Astrocyte (in vitro differentiated cells and primary cell): ENCODE data around the gene RGL2. TPM values are rescaled to one million over a fixed set of nuclear protein-coding genes. Genes with fewer than 3 reads are reported as not detected.

Source experiments
- DNase-seq: peaks from one replicate; pipeline ENCODE4 v3.0.0-alpha.2; 2010; ENCODE audit warnings: low read depth
- FAIRE-seq: peaks from 2 replicates; lab custom pipeline; 2011; peaks lifted over from hg19 to GRCh38; lab: Jason Lieb, UNC
- H2AFZ ChIP-seq: 2 replicates; pipeline ENCODE4 v1.6.0; 2012; ENCODE audit warnings: low read depth, low read length, inconsistent platforms
- H3K27ac ChIP-seq: 2 replicates; pipeline ENCODE4 v1.5.1; 2011; ENCODE audit warnings: low read depth, low read length, inconsistent platforms
- H3K27me3 ChIP-seq: 2 replicates; pipeline ENCODE4 v1.6.0; 2011; ENCODE audit warnings: low read length, inconsistent platforms; ENCODE audit not compliant: insufficient read depth
- H3K36me3 ChIP-seq: 2 replicates; pipeline ENCODE4 v1.5.1; 2011; ENCODE audit warnings: low read length, inconsistent platforms; ENCODE audit not compliant: insufficient read depth
- H3K4me1 ChIP-seq: 2 replicates; pipeline ENCODE4 v1.5.1; 2011; ENCODE audit warnings: low read length, inconsistent platforms; ENCODE audit not compliant: insufficient read depth
- H3K4me2 ChIP-seq: 2 replicates; pipeline ENCODE4 v1.6.0; 2012; ENCODE audit warnings: low read length, inconsistent platforms
- H3K4me3 ChIP-seq: 2 replicates; pipeline ENCODE4 v1.5.1; 2011; ENCODE audit warnings: low read depth, mild to moderate bottlenecking, low read length, inconsistent platforms; ENCODE audit not compliant: insufficient read depth
- H3K79me2 ChIP-seq: 2 replicates; pipeline ENCODE4 v1.6.0; 2012; ENCODE audit warnings: mild to moderate bottlenecking, low read length, inconsistent platforms; ENCODE audit not compliant: insufficient read depth
- H3K9ac ChIP-seq: 2 replicates; pipeline ENCODE4 v1.6.0; 2012; ENCODE audit warnings: mild to moderate bottlenecking, low read length, inconsistent platforms
- H3K9me3 ChIP-seq: 2 replicates; pipeline ENCODE4 v1.5.1; 2012; ENCODE audit warnings: low read depth, mild to moderate bottlenecking, low read length, inconsistent platforms; ENCODE audit not compliant: insufficient read depth
- H4K20me1 ChIP-seq: 2 replicates; pipeline ENCODE4 v1.6.0; 2012; ENCODE audit warnings: low read length, inconsistent platforms; ENCODE audit not compliant: insufficient read depth
- H3K27ac Mint-ChIP-seq: one replicate; pipeline ENCODE4 v1.8.0; 2021; ENCODE audit warnings: mild to moderate bottlenecking, mixed read lengths; ENCODE audit not compliant: unreplicated experiment
- H3K27me3 Mint-ChIP-seq: one replicate; pipeline ENCODE4 v1.8.0; 2021; ENCODE audit warnings: low read depth, mixed read lengths; ENCODE audit not compliant: unreplicated experiment
- H3K36me3 Mint-ChIP-seq: one replicate; pipeline ENCODE4 v1.8.0; 2021; ENCODE audit warnings: low read depth, mixed read lengths; ENCODE audit not compliant: unreplicated experiment
- H3K4me1 Mint-ChIP-seq: one replicate; pipeline ENCODE4 v1.8.0; 2021; ENCODE audit warnings: low read depth, mixed read lengths; ENCODE audit not compliant: unreplicated experiment
- H3K4me3 Mint-ChIP-seq: one replicate; pipeline ENCODE4 v1.8.0; 2021; ENCODE audit warnings: mild to moderate bottlenecking, moderate library complexity, mixed read lengths; ENCODE audit not compliant: unreplicated experiment
- H3K9me3 Mint-ChIP-seq: one replicate; pipeline ENCODE4 v1.8.0; 2021; ENCODE audit warnings: mild to moderate bottlenecking, mixed read lengths; ENCODE audit not compliant: unreplicated experiment
- EZH2 ChIP-seq: IDR thresholded peaks from 2 replicates; pipeline ENCODE4 v1.6.1; 2012; ENCODE audit warnings: mild to moderate bottlenecking, low read length, inconsistent platforms; ENCODE audit not compliant: insufficient read depth
- total RNA-seq: library from RNA; stranded (reverse); gene quantifications from 2 replicates; pipeline ENCODE4 v1.2.1, GENCODE V29; 2021
- TF ChIP-seq, protein P1 (sequence below): IDR thresholded peaks from 2 replicates; pipeline ENCODE4 v1.5.1; 2011; ENCODE audit warnings: low read depth, mild to moderate bottlenecking, inconsistent platforms, low read length, moderate library complexity; ENCODE audit not compliant: insufficient read depth

The RGL2 gene
- total RNA-seq, 1 donor from 2014 or later, result 36.5 TPM

- Mint-ChIP-seq H3K4me3 (no peak overlapping the region), H3K27me3 (peaks cover 5% of the 10 kb centered on the region), H3K36me3 (no peaks in the 10 kb centered on the region), H3K4me1 (no peaks in the 10 kb centered on the region), H3K9me3 (no peaks in the 10 kb centered on the region), H3K27ac (no peak overlapping the region)
- H2AFZ ChIP-seq, result no peak overlapping the region
- H3K4me1 ChIP-seq, result no peaks in the 10 kb centered on the region
- TF ChIP-seq, protein P1, sequence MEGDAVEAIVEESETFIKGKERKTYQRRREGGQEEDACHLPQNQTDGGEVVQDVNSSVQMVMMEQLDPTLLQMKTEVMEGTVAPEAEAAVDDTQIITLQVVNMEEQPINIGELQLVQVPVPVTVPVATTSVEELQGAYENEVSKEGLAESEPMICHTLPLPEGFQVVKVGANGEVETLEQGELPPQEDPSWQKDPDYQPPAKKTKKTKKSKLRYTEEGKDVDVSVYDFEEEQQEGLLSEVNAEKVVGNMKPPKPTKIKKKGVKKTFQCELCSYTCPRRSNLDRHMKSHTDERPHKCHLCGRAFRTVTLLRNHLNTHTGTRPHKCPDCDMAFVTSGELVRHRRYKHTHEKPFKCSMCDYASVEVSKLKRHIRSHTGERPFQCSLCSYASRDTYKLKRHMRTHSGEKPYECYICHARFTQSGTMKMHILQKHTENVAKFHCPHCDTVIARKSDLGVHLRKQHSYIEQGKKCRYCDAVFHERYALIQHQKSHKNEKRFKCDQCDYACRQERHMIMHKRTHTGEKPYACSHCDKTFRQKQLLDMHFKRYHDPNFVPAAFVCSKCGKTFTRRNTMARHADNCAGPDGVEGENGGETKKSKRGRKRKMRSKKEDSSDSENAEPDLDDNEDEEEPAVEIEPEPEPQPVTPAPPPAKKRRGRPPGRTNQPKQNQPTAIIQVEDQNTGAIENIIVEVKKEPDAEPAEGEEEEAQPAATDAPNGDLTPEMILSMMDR, result no peak
- no peak for TF ChIP-seq EZH2
- H3K9ac ChIP-seq, result no peak overlapping the region
- H3K36me3 ChIP-seq, result no peaks in the 10 kb centered on the region
- H3K79me2 ChIP-seq, result no peaks in the 10 kb centered on the region
- no peak overlapping the region for H3K4me2 ChIP-seq
- FAIRE-seq (no peak), DNase-seq (no peak)
- no peaks in the 10 kb centered on the region for H3K27me3 ChIP-seq
- H3K4me3 ChIP-seq, result no peak overlapping the region
- H3K9me3 ChIP-seq, result no peaks in the 10 kb centered on the region
- H4K20me1 ChIP-seq, result no peaks in the 10 kb centered on the region
- H3K27ac ChIP-seq, result no peak overlapping the region
Observed at GRCh38 chr6:33329058-33329457, 30.3 kb upstream of the RGL2 start.

DNA sequence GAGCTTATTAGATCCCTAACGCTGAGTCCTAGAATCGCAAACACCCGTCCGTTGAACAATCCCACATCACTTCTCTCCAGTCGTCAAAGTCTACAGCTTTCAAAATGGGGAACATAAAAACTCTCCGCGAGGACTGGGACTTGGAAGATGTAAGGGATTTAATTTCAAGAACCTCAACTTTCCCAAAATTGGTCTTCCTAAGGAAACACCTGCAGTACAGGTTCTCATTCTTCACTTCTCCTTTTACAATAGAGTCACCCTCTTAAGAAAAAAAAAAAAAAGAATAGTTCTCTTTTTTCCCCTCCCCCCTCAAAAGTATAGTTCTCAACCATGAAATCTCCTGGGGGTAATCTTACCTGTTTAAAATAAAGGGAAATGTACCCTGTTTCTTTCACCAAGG, 25.4 kb upstream of the RGL2 start:
- H3K9ac ChIP-seq, result no peak overlapping the region
- peaks cover 18% of the 10 kb centered on the region for H3K4me1 Mint-ChIP-seq
- H3K4me3 ChIP-seq, result peak overlapping the region; percentile 82
- peak overlapping the region; percentile 99 for H3K4me3 Mint-ChIP-seq
- peaks cover 37% of the 10 kb centered on the region for H3K4me1 ChIP-seq
- peak overlapping the region; percentile 92 for H3K4me2 ChIP-seq
- H2AFZ ChIP-seq, result no peak overlapping the region
- no peak for TF ChIP-seq EZH2
- TF ChIP-seq, protein P1, result no peak
- peaks cover 37% of the 10 kb centered on the region for H3K79me2 ChIP-seq
- peaks cover 6% of the 10 kb centered on the region for H3K36me3 Mint-ChIP-seq
- H3K9me3 ChIP-seq, result no peaks in the 10 kb centered on the region
- H3K27ac Mint-ChIP-seq, result no peak overlapping the region
- H3K27me3 ChIP-seq, result no peaks in the 10 kb centered on the region
- peaks cover 19% of the 10 kb centered on the region for H3K36me3 ChIP-seq
- no peaks in the 10 kb centered on the region for H3K9me3 Mint-ChIP-seq
- DNase-seq, result no peak
- H3K27me3 Mint-ChIP-seq, result no peaks in the 10 kb centered on the region
- H3K27ac ChIP-seq, result no peak overlapping the region
- no peak for FAIRE-seq
- peaks cover 9% of the 10 kb centered on the region for H4K20me1 ChIP-seq

- peaks cover 21% of the 10 kb centered on the region for H3K4me1 Mint-ChIP-seq
- no peak for TF ChIP-seq EZH2
- TF ChIP-seq, protein P1, result no peak
- H3K36me3 ChIP-seq, result peaks cover 24% of the 10 kb centered on the region
- H3K27ac ChIP-seq, result no peak overlapping the region
- FAIRE-seq (no peak), DNase-seq (no peak)
- H4K20me1 ChIP-seq, result peaks cover 9% of the 10 kb centered on the region
- no peaks in the 10 kb centered on the region for H3K27me3 ChIP-seq
- no peaks in the 10 kb centered on the region for H3K9me3 ChIP-seq
- H3K4me3 Mint-ChIP-seq, result peak overlapping the region; percentile 99
- H3K4me1 ChIP-seq, result peaks cover 42% of the 10 kb centered on the region
- no peaks in the 10 kb centered on the region for H3K27me3 Mint-ChIP-seq
- peak overlapping the region; percentile 82 for H3K4me3 ChIP-seq
- H3K27ac Mint-ChIP-seq, result no peak overlapping the region
- no peaks in the 10 kb centered on the region for H3K9me3 Mint-ChIP-seq
- H3K36me3 Mint-ChIP-seq, result peaks cover 6% of the 10 kb centered on the region
- peak overlapping the region; percentile 92 for H3K4me2 ChIP-seq
- H3K9ac ChIP-seq, result peak overlapping the region; percentile 86
- H3K79me2 ChIP-seq, result peaks cover 40% of the 10 kb centered on the region
- H2AFZ ChIP-seq, result peak overlapping the region; percentile 92
Observed at GRCh38 chr6:33323623-33323948, 24.8 kb upstream of the RGL2 start.
